GM19324 (cell line): ENCODE measurements around the gene PROKR1.
"Not testable (repeated sequence)": the region's sequence is repeated elsewhere in the genome, so short reads cannot be mapped to it uniquely, and the experiment has no call there.

Experiments
- ATAC-seq: cut with Tn5 transposase; IDR thresholded peaks from one replicate; pipeline ENCODE4 v1.9.1; 2021; ENCODE audit warnings: mild to moderate bottlenecking, moderate library complexity; ENCODE audit not compliant: unreplicated experiment, low FRiP score

Gene PROKR1

GRCh38 chr2:68653538-68653982 lies 10.2 kb downstream of the PROKR1 start:
- ATAC-seq: no peak

- ATAC-seq: no peak
Measured at GRCh38 chr2:68658266-68658665, 14.9 kb downstream of the PROKR1 start.

GRCh38 chr2:68659081-68659480 lies 15.7 kb downstream of the PROKR1 start:
- ATAC-seq: no peak

DNA sequence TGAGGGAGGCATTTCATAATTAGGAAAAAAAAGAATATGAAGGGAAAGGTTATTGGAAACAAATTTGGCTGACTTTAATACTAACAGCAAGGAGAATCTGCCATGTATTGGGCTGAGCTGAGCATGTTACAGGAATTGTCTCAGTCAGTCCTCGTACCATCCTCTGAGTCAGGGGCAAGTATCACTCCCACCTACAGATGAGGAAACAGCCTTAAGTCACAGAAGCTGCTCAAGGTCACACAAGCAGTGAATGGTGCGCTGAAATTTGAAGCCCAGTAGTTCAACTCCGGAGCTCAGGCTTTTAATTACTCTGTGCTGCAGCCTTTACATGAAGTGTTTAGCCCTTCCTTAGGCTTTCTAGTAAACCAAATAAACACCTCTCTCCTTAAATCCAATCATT lies 17.3 kb downstream of the PROKR1 start:
- no peak for ATAC-seq

DNA sequence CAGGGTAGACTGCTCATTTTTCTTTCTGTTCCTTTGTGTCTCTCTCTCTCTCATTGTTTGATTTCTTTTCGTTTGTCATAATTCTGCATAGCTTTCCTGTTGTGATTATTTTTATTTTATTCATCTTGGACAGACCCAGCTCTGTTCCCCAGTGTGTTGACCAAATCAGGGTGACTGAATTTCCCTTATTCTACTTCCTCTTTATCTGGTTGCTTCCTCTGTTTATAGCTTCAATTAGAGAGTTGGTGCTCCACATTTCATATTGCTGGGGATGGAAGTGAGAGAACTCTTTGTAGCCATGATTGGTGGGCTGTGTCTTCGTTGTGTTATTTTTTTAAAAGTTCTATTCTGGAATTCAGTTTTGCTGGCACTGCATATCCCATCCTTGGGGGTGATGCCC lies 19.1 kb downstream of the PROKR1 start:
- ATAC-seq: no peak

GRCh38 chr2:68663371-68664156 lies 20.2 kb downstream of the PROKR1 start:
- ATAC-seq: no peak

GRCh38 chr2:68667371-68667770 lies 24.0 kb downstream of the PROKR1 start:
- no peak for ATAC-seq

DNA sequence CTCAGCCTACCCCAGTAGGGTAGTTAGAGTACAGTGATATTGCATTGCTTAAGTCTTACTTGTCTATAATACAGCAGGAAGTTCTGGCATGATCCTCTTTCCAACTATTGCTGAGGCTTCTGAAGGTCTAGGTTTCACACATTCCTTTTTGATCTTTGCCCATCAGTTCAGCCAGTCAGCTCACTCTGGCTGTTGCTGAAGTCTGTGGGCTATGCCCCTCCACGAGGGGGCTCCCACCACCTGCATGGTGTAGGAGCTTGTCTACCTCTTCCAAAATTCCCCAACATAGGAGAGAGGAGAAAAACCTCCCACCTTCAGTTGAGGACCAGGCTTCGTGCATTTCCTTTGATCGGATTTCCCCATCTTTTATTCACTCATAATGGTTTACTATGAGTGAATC lies 26.3 kb downstream of the PROKR1 start:
- ATAC-seq: no peak

- ATAC-seq: no peak
Measured at GRCh38 chr2:68671961-68672360, 28.6 kb downstream of the PROKR1 start.

DNA sequence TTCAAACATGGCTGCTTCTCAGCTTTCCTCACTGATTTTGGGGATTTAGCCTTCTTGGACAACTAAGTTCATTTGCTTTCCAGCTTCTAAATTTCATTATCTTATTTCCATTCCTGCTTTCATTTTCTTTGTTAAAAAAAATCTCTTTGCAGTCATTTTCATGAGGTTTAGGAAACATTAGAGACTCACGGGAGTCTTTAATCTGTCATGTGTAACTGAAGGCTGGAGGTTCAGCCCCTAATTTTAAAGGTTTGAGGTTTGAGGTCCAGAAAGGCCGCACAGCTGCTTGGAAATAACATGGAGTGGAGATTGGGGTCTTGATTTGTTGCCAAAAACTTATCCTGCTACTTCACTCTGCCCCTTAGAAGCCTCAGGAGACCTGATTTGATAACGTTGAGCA lies 30.3 kb downstream of the PROKR1 start:
- no peak for ATAC-seq

DNA sequence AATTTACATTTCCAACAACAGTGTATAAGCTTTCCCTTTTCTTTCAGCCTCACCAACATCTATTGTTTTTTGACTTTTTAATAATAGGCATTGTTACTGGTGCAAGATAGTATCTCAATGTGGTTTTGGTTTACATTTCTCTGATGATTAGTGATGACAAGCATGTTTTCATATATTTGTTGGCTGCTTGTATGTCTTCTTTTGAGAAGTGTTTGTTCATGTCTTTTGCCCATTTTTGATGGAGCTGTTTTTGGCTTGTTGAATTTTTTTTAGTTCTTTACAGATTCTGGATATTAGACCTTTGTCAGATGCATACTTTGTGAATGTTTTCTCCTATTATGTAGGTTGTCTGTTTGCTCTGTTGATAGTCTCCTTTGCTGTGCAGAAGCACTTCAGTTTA lies 32.1 kb downstream of the PROKR1 start:
- ATAC-seq: no peak

DNA sequence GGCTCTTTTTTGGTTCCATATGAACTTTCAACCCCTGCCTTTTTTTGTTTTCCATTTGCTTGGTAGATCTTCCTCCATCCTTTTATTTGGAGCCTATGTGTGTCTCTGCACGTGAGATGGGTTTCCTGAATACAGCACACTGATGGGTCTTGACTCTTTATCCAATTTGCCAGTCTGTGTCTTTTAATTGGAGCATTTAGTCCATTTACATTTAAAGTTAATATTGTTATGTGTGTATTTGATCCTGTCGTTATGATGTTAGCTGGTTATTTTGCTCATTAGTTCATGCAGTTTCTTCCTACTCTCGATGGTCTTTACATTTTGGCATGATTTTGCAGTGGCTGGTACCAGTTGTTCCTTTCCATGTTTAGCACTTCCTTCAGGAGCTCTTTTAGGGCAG lies 34.5 kb downstream of the PROKR1 start:
- not testable (repeated sequence) for ATAC-seq

- ATAC-seq: not testable (repeated sequence)
Measured at GRCh38 chr2:68679166-68679916, 36.0 kb downstream of the PROKR1 start.

- ATAC-seq: not testable (repeated sequence)
Measured at GRCh38 chr2:68679917-68680267, 36.5 kb downstream of the PROKR1 start.

GRCh38 chr2:68684197-68684596 lies 40.8 kb downstream of the PROKR1 start:
- ATAC-seq: no peak

DNA sequence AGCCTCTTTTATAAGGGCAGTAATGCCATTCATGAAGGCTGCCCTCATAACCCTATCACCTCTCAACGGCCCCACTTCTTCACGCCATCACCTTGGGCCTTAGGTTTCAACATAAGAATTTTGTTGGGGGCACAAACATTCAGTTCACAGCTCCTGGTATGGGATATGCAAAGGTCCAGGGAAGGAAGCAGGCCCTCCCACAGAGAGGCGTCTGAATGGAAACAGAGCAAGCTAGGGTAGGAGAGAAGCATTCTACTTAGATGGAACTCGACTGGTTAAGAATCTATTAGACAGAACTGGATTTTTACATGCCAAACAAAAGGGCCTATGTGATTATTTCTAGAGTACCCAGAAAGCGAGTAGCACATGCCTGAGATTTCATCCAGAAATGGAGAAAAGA lies 42.8 kb downstream of the PROKR1 start:
- no peak for ATAC-seq

GRCh38 chr2:68687018-68687417 lies 43.6 kb downstream of the PROKR1 start:
- no peak for ATAC-seq

DNA sequence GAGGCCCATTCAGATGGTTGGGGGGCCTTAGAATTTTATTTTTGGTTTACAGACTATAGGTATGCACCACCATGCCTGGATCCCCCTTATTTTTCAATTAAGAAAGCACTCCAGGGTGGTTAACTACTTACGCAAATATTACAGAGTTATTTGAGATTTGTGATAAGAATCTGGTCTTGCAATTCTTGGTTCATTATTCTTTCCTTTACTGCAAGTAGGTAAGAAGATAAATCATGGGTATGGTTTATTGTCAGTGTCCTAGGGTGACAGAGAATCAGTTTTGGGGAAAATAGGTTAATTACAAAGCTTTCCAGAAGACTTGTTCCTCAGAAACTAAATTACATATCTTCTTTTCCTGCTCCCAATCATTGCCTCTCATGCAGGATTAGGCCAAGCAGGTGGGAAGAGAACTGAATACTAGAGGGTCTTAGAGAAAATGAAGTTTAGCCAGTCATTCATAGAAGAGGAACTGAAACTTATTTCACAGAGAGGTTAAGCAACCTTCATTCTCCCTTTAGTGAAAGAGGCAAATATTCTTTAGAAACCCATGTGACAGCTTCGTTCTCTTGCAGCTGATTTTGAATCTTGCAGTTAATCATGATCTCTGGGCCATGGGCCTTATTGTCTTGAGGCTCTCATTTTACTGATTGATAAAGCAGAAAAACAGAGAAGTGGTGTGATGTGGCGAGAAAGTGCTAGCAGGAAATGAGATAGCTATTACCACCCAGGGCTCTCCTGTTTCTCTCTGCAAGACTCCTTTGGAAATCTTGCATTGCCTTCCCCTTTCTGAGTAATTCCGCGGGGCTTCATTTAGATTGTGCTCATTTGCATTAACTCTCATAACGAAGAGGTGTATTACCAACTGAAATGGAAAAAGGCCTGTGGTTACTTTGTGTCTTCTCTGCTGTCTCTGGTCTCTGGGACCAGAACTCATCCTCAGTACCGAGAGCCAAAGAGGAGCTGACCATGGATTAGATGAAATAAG lies 46.5 kb downstream of the PROKR1 start:
- ATAC-seq: peak; percentile 93

DNA sequence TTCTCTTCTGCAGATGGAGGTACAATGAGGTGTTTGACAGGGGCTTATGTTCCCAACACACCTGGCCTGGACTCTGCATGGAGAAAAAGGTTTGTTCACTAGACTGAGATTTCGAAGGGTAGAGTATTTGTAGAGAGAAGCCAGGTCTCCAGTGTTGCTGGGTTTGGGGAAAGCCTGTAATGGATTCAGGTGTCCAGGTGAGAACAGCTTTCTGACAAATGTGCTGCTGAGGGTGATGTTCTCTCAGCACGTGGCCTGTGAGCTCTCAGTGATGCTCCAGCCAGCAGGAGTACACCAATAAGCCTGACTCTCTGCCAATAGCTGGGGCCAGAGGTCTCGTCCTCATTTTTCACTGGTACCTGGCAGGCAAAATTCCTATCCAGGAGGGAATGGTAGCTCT lies 47.5 kb downstream of the PROKR1 start:
- ATAC-seq: no peak

DNA sequence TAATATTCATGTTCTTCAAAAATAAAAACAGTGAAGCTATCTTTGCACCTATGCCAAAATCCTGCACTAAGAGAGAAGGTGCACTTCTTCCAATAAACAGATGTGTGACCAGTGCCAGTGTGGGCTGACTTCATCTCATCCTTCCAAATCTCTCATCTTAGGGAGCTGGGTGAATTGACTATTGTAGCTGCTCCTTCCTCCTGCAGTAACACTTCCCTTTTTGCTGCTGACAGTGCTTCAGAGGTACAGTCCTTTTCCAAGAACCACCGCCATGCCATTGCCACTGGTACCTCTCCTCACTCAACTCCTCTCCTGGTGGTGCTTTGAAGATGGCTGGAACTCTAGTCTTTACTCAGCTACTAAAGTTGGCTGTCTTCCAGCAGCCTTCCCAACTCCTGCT lies 49.1 kb downstream of the PROKR1 start:
- no peak for ATAC-seq

- no peak for ATAC-seq
Measured at GRCh38 chr2:68693951-68694350, 50.6 kb downstream of the PROKR1 start.
